ENCODE measurements around the gene TAPT1.

TAPT1 gene

GRCh38 chr4:16250661-16251365, 24.5 kb upstream of the TAPT1 start:
- DNase-seq (ENCODE audit: low read depth in 3 of 3): no peak

DNA sequence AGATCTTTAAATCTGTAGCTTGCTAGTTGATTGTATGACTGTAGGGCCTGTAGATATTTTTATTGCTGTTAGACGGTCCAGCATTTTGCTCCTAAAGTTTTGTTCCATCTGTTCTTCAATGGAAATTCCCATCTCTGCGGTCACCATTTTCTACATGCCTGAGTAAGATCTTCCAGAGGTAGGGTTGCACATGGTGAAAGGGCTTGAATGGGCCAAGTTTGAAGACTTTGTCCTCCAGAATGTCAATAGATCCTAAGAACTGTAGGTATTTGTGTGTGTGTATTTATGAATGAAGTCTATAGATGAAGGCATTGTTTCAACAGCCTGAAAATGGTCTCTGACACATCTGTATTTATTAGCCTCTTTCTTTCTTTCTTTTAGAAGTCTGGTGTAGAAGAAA, 22.3 kb upstream of the TAPT1 start:
- DNase-seq (ENCODE audit: low read depth in 3 of 3): no peak

DNA sequence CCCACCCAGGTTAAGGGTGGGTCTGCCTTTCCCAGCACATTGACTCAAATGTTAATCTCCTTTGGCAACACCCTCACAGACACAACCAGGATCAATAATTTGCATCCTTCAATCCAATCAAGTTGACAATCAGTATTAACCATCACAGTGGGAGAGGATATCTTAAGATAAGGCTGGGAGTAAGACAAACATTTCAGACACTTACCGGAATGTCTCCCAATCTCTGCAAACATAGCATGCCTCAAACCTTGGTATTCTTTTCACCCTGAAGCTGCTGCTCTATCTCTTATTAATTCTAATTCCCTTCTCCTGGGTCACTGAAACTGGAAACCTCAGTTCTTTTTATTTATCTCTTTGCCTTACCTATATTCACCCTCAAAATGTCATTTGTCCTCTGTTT, 19.0 kb upstream of the TAPT1 start:
- DNase-seq (ENCODE audit: low read depth in 3 of 3): no peak

- no peak for DNase-seq (ENCODE audit: low read depth in 3 of 3)
Observed at GRCh38 chr4:16243285-16243684, 17.0 kb upstream of the TAPT1 start.

- no peak for DNase-seq (ENCODE audit: low read depth in 3 of 3)
Observed at GRCh38 chr4:16240300-16240699, 14.0 kb upstream of the TAPT1 start.

DNA sequence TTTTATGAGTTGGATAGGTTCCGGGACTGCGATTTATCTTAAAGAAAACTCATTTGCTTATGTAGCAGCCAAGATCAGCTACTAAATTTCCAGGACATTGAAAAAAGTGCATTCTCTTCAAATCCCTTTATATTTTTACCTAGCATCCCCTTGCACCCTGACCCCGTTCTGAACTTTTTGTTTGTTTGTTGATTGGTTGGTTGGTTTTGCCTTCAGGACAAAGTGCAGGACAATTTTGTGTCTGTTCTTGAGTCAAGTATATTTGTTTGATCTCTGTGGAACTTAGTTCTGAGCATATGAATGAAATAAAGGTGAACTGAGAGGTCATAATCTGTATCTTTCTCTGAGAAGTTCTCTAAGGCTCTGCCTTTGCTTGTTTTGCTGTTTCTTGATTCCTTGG, 12.8 kb upstream of the TAPT1 start:
- no peak for DNase-seq (ENCODE audit: low read depth in 3 of 3)

DNA sequence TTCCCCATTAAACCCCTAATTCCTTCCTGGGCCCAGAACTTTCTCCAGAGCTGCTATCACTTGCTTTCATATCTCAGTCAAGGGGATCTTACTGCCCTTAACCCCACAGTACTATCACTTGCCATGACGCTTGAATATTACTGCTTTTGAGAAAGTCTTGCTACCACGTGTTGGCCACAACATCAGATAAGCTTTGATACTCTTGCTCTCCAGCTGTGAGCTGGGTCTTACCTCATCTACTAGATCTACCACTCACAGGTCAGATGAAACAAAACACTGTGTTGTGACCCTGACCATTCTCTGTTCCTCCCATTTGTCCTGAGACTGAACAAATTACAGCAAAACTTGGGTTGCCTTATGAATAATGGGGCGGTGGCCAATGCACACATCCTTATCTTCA, 12.1 kb upstream of the TAPT1 start:
- DNase-seq (ENCODE audit: low read depth in 3 of 3): no peak

DNA sequence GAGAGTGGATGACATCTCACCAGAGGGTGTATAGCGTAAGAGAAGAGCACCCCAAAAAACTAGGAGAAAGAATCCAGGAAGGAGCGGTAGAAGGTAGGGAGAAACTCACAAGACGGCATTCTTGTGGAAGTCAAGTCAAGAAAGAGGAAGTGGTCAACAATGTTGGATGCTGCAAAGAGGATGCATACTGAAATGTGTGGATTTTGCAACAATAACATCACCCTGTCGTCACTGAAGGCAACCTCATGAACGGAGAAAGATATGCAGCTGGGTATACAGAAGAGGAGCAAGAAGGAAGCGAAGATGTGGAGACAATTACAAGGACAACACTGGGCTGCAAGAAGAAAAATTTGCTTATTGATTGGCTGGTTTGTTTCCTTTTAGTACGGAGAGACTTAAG, 11.4 kb upstream of the TAPT1 start:
- no peak for DNase-seq (ENCODE audit: low read depth in 3 of 3)

DNA sequence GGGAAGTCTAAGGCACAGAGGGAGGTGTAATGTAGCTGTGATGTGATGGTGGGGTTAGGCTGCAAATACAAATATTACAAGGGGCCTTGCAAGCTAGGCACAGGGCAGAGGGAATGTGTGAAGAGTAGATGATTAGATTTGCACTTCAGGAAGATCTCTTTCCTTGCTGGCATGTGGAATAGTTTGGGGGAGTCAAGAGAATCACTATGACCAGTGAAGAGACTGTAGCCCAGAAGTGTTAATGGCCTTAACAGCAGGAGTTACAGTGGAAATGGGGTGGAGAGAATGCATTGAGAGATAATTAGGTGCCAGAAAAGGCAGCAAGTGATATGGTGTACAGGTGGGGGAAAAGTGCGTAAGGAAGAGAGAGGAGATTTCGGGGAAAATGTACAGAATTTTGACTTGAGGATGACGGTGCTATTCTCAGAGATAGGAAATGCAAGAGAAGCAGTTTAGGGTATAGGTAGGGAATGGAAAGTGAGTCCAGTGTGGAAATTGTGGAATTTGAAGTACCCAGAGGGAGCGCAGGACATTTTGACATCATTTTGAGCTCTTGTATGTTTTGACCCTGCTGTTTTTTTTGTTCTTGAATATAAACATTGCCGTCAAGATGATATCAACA, 10.2 kb upstream of the TAPT1 start:
- DNase-seq (ENCODE audit: low read depth in 3 of 3): no peak

GRCh38 chr4:16235209-16235608, 8.9 kb upstream of the TAPT1 start:
- no peak for DNase-seq (ENCODE audit: low read depth in 3 of 3)

DNA sequence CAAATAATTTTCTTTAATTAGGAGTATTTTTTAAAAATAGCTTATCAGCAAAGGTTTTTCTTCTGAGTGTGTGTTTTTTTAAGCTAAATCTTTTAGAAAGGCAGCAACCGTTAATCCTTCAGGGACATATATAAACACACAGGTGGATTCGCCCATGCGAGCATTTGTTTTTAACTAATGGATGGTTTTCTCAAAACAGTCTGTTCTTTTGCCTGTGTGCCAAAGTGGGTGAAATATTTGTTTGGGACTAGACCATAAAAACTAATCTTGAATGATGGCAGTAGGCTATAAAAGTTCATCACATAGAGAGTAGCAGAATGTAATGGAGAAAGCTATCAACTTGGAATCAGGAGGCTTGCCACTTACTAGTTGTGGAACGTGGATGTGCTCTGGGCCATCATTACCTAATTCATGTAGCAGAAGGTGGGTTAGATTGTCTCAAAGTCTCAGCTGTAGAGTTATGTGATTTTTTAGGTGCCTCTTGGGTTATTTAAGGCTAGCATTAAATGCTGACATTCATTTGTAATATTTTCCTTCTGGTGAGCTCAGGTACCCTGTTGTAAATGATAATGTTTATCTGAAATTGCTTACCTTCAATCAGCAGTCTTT, 7.4 kb upstream of the TAPT1 start:
- DNase-seq (ENCODE audit: low read depth in 3 of 3): no peak

DNA sequence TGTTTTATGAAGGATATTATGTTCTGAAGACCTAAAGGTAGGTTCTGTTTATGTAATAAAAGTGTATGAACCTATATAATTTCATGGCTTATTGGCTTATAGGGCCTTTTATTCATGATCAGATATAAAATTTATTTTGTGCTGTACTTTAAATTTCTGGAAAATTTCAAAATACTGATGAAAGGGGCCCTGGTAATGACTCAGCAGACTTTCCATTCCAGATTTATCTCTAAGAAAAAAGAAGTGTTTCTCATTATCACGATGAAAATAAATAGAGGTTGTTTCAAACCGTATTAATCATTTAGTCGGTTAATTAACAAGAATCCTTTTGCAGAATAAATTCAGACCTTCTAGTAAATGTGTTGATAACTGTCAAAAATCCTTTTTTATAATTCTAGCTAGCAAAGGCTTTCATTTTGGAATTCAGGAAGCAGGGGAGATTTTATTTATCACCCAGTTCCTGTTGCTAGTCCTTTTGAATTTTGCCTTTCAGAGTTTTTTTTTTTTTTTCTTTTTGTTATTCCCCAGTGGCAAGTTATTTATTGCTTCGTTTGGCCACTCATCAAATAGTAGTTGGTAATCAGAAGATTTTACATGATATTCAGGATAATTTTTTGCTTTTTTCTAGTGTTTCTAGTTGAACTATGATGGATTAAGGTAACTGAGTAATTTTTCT, 5.4 kb upstream of the TAPT1 start:
- no peak for DNase-seq (ENCODE audit: low read depth in 3 of 3)

- no peak for DNase-seq (ENCODE audit: low read depth in 3 of 3)
Observed at GRCh38 chr4:16230308-16230707, 4.0 kb upstream of the TAPT1 start.

DNA sequence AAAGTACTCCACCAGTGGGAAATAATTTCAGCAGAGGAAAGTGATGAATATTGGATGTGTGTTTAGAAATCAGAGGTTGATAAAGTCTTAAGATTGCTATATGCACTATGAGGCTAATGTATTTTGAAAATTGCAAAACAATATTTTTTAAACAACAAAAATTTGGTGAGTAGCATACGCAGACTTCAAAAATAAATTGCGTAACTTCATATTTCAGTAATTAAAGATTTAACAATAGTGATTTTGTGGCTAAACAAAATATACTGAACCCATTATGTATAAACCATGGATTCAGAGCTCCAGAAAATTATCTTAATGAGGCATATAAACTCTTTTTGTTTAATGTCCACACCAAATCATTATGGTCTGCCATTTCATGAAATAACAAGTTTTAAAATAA, 3.3 kb upstream of the TAPT1 start:
- DNase-seq (ENCODE audit: low read depth in 3 of 3): no peak

GRCh38 chr4:16227462-16227868, 1.2 kb upstream of the TAPT1 start:
- DNase-seq (ENCODE audit: low read depth in 3 of 3): no peak

- peak in 2 of 3 experiments; percentile 18 to 35 for DNase-seq (ENCODE audit: low read depth in 3 of 3)
Observed at GRCh38 chr4:16226816-16227461, 668 bp upstream of the TAPT1 start.

DNA sequence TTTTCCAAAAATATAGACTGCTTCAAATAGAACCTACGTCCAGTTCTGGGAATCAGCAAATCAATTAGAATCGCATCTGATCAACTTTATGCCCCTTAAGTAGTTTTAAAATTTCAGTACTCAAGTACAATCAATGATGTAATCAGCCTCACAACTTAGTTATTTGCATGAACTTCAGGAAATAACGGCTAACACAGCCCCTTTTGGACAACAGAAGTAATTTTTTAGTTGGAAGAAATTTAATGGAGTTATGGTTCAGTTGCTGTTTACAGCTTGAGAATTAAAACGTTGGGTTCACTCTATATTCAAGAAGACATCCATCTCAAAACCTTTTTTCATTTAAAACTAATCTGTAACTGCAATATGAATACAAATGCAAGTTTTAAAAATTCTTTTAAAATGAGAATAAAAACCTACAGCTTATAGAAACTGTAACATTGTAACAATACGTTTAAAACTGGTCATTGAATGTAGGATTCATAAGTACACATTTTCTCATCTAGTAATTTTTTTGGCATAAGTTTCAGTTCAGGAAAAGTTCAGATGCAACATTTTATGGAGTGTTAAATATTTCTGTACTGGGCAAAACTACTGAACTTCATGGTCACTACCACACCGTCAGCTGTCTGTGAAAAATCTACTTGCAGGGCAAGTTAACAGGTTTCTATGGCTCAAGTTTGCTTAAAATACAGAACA, 956 bp downstream of the TAPT1 start:
- DNase-seq (ENCODE audit: low read depth in 3 of 3): no peak

DNA sequence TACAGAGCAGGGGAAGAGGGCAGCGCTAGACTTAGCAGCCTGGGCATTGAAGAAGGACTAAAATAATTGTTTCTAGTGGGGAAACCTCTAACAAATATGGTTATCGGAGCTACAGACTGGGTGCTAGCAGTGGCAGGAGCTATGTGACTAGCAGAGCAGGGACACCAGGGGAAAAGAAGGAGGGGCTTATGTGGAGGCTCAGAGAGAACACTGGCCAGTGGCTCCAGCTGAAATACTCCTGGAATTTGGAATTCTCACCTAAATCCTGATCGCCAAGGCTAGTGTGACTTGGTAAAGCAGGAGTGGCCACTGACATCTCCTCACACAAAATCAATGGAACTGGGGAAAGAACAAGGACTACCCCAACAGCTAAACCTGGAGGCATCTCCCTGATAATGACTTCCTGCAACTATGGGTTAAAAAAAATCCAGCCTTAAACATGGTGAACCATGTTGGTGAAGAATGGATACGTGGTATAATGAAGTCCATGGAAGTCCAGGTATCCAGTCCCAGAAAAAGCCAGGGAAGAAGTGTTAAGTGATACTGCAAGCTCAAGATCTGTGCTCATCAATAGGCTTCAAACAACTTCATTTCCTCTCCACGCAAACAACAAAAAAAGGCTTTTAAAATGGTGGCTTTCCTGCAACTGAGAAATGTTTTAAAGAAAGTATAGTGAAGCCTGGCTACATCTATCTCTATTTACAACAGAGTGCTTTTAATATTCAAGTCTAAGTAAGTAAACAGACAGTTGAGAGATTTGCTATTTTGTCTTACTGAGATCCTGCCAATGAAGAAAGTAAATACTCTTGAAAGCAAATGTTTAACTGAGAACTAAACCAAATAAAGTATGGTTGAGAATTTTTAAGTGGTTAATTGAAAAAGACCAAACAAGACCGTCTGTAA, 1.8 kb downstream of the TAPT1 start:
- DNase-seq (ENCODE audit: low read depth in 3 of 3): no peak

DNA sequence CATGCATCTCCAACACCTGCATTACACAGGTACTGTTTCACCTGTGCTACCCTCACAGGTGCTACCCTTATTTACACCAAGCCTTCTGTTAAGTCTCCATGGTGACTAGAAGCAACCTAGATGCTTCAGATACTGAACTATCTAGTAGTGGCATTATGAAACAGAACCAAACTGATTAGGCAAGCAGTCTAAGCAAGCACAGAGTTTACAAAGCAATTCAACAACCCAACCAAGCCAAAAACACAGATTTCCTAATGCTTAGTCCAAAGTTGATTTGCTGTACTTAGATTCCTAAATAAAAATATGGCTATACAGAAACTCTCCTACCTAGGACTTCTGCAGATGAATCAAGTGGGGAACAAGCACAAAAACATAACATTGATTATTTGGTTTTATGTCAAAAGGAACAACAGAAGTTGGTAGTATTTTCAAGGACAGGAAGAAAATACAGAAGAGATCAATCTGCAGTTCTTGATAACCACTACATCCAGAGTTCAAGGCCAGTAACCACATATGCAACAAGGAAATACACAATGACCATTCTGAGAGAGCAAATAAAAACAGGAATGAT, 3.2 kb downstream of the TAPT1 start:
- DNase-seq (ENCODE audit: low read depth in 3 of 3): no peak

DNA sequence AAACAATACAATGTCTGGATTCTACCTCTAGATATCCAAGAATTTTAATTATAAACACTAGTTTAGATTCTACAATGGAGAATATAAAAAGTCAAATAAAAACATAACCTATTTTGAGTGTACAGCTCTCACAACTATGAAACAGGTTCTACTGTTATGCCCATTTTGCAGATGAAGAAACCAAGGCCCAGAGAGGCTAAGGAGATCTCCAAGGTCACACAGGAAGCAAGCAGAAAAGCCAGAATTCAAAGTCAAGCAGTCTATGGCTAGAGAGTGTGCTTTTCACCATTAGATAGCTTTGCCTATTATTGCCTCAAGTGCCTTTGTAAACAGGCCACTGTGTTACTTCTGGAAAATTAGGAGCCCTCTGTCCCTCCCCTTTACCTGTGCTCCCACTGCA, 7.3 kb downstream of the TAPT1 start:
- DNase-seq (ENCODE audit: low read depth in 3 of 3): no peak

Data from stimulated activated CD4-positive, alpha-beta T cell treated with anti-CD3 and anti-CD28 coated beads, TNF-alpha, amount 100 ng/mL, for 24 hours (primary cell).